Stomach (tissue), 4 donors: Measurements from ENCODE around the gene IL2RG.

ENCODE experiments used
- CTCF ChIP-seq, 7 experiments: fragments of 450-650 bp in 4 of 7; fragments of 200-600 bp in 3 of 7; sonication (generic) in 3 of 7; IDR thresholded peaks; one replicate each; pipeline ENCODE4 v1.5.1; 2016 to 2019; ENCODE audit warnings: antibody characterized with exemption in 7 of 7, control low read depth in 2 of 7, mild to moderate bottlenecking in 1 of 7
- POLR2A ChIP-seq, 4 donors: fragments of 450-650 bp; IDR thresholded peaks; one replicate each; pipeline ENCODE4 v1.6.1; 2016; ENCODE audit warnings: antibody characterized with exemption in 4 of 4, control low read depth in 2 of 4, mild to moderate bottlenecking in 1 of 4, moderate library complexity in 1 of 4
- POLR2AphosphoS5 ChIP-seq, 3 donors: sonication (generic); formaldehyde crosslinking; IDR thresholded peaks; one replicate each; pipeline ENCODE4 v1.6.1; 2016; ENCODE audit warnings: antibody characterized with exemption in 3 of 3

DNA sequence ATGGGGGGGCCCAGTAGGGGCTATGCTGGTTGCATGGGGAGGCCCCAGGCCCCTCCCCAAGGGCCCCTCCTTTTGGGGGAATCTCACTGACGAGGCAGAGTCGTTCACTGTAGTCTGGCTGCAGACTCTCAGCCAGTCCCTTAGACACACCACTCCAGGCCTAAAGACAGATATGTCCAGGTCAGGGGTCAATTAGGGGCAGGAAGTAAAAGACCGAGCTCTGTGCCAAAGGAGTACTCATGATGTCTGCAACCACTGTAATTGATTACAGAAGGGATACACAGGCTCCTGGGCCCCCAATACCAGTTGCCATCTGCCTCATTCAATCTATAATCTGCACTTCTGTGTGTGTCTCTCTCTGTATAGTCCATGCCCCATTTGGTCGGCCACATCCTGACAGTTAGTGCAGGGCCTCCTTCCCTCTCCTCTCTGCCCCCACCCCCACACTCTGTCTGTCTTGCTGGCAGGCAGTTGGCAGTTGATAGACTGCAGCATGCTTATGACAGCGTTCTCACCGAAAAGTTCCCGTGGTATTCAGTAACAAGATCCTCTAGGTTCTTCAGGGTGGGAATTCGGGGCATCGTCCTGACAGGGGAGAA lies 3.5 kb downstream of the IL2RG start:
- TF ChIP-seq POLR2A (IDR thresholded peaks at IDR 0.05) (no peak), CTCF (IDR thresholded peaks at IDR 0.05) (no peak), POLR2AphosphoS5 (IDR thresholded peaks at IDR 0.05) (no peak)
